ACC112 (cell line): ENCODE measurements around the gene ENOSF1.

Source experiments
- H2AFZ ChIP-seq: fragments of 200-600 bp; sonication (generic); one replicate; pipeline ENCODE4 v1.6.0; 2017; ENCODE audit warnings: antibody characterized with exemption, low read length; ENCODE audit not compliant: unreplicated experiment
- H3K27ac ChIP-seq: fragments of 200-600 bp; sonication (generic); 2 replicates; pipeline ENCODE4 v1.5.1; 2014; ENCODE audit warnings: low read depth, mild to moderate bottlenecking, antibody characterized with exemption, low read length, moderate library complexity
- H3K27me3 ChIP-seq: fragments of 200-600 bp; sonication (generic); 2 replicates; pipeline ENCODE4 v1.6.1; 2014; ENCODE audit warnings: mild to moderate bottlenecking, antibody characterized with exemption, low read length, moderate library complexity, mixed read lengths; ENCODE audit not compliant: insufficient read depth
- H3K36me3 ChIP-seq: fragments of 200-600 bp; sonication (generic); 2 replicates; pipeline ENCODE4 v1.6.1; 2016; ENCODE audit warnings: mild to moderate bottlenecking, antibody characterized with exemption, low read length, moderate library complexity, mixed read lengths; ENCODE audit not compliant: insufficient read depth
- H3K4me1 ChIP-seq: fragments of 200-600 bp; sonication (generic); one replicate; pipeline ENCODE4 v1.6.1; 2016; ENCODE audit warnings: low read length, mixed read lengths; ENCODE audit not compliant: insufficient read depth, unreplicated experiment, control insufficient read depth
- H3K4me3 ChIP-seq: fragments of 200-600 bp; sonication (generic); 2 replicates; pipeline ENCODE4 v1.5.1; 2014; ENCODE audit warnings: mild to moderate bottlenecking, low read depth, low read length
- H3K79me2 ChIP-seq: fragments of 200-600 bp; sonication (generic); one replicate; pipeline ENCODE4 v1.6.0; 2016; ENCODE audit warnings: low read length; ENCODE audit not compliant: control insufficient read depth, unreplicated experiment, insufficient read depth

The ENOSF1 gene

GRCh38 chr18:675307-675706 is 37.1 kb downstream of the ENOSF1 start:
- Histone ChIP-seq H3K4me3 (no peak overlapping the region), H2AFZ (no peak overlapping the region), H3K27me3 (no peaks in the 10 kb centered on the region), H3K79me2 (no peaks in the 10 kb centered on the region), H3K36me3 (peaks cover 31% of the 10 kb centered on the region), H3K4me1 (no peaks in the 10 kb centered on the region), H3K27ac (no peak overlapping the region)

DNA sequence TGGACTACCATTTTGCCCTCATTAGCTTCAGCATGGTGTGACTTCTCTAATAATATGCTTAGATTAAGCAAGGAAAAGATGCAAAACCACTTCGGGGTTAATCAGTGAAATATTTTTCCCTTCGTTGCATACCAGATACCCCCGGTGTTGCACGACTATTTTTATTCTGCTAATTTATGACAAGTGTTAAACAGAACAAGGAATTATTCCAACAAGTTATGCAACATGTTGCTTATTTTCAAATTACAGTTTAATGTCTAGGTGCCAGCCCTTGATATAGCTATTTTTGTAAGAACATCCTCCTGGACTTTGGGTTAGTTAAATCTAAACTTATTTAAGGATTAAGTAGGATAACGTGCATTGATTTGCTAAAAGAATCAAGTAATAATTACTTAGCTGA is 38.7 kb downstream of the ENOSF1 start:
- H3K4me1 ChIP-seq, result no peaks in the 10 kb centered on the region
- peaks cover under 1% of the 10 kb centered on the region for H3K79me2 ChIP-seq
- H3K36me3 ChIP-seq, result peaks cover 39% of the 10 kb centered on the region
- H3K27me3 ChIP-seq, result no peaks in the 10 kb centered on the region
- no peak overlapping the region for H2AFZ ChIP-seq
- H3K4me3 ChIP-seq, result no peak overlapping the region
- no peak overlapping the region for H3K27ac ChIP-seq

GRCh38 chr18:673317-673716 is 39.1 kb downstream of the ENOSF1 start:
- no peak overlapping the region for H2AFZ ChIP-seq
- H3K79me2 ChIP-seq, result peaks cover 2% of the 10 kb centered on the region
- no peaks in the 10 kb centered on the region for H3K27me3 ChIP-seq
- H3K4me3 ChIP-seq, result no peak overlapping the region
- peaks cover 40% of the 10 kb centered on the region for H3K36me3 ChIP-seq
- no peaks in the 10 kb centered on the region for H3K4me1 ChIP-seq
- no peak overlapping the region for H3K27ac ChIP-seq

DNA sequence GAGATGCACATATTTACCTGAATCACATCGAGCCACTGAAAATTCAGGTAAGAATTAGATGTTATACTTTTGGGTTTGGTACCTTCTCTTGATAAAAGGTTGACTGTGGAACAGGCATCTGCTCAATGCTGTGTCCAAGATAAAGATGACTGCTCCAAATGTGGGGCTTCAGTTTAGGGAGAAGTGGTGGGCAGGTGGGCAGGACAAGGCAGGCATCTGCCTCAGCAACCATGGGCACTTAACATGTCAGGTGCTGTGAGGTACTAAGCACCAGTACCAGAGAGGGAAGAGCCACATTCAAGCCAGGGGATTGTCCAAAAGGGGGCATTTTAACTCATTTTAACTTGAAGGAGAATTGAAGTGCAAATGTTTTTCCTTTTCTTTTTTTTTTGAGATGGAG is 41.0 kb downstream of the ENOSF1 start:
- H3K27ac ChIP-seq, result no peak overlapping the region
- H2AFZ ChIP-seq, result no peak overlapping the region
- H3K4me3 ChIP-seq, result no peak overlapping the region
- peaks cover 6% of the 10 kb centered on the region for H3K79me2 ChIP-seq
- no peaks in the 10 kb centered on the region for H3K27me3 ChIP-seq
- peaks cover 42% of the 10 kb centered on the region for H3K36me3 ChIP-seq
- no peaks in the 10 kb centered on the region for H3K4me1 ChIP-seq

DNA sequence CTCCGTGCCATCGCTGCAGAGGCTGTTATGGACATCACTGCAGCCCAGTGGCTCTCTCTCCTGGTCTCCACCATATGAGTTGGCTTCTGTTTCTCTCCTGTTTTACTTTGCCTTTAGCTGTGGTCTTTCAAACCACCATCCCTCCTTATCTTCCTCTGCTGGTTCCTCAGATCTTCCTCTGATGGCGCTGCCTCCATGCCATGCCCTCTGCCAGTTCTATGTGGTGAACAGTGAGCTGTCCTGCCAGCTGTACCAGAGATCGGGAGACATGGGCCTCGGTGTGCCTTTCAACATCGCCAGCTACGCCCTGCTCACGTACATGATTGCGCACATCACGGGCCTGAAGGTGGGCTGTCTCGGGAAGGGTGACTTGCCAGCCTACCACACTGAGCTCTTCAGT is 41.9 kb downstream of the ENOSF1 start:
- H2AFZ ChIP-seq, result no peak overlapping the region
- H3K4me3 ChIP-seq, result no peak overlapping the region
- H3K27me3 ChIP-seq, result no peaks in the 10 kb centered on the region
- peaks cover 11% of the 10 kb centered on the region for H3K79me2 ChIP-seq
- no peak overlapping the region for H3K27ac ChIP-seq
- peaks cover 40% of the 10 kb centered on the region for H3K36me3 ChIP-seq
- H3K4me1 ChIP-seq, result no peaks in the 10 kb centered on the region

GRCh38 chr18:669077-669476 is 43.4 kb downstream of the ENOSF1 start:
- H3K4me1 ChIP-seq, result no peaks in the 10 kb centered on the region
- peaks cover 38% of the 10 kb centered on the region for H3K36me3 ChIP-seq
- H3K79me2 ChIP-seq, result peaks cover 11% of the 10 kb centered on the region
- no peaks in the 10 kb centered on the region for H3K27me3 ChIP-seq
- H3K4me3 ChIP-seq, result no peak overlapping the region
- H3K27ac ChIP-seq, result no peak overlapping the region
- no peak overlapping the region for H2AFZ ChIP-seq

GRCh38 chr18:668260-668659 is 44.2 kb downstream of the ENOSF1 start:
- Histone ChIP-seq H3K27ac (no peak overlapping the region), H3K79me2 (peaks cover 11% of the 10 kb centered on the region), H3K36me3 (peaks cover 36% of the 10 kb centered on the region)

GRCh38 chr18:666628-667027 is 45.8 kb downstream of the ENOSF1 start:
- no peak overlapping the region for H3K27ac ChIP-seq
- H3K27me3 ChIP-seq, result no peaks in the 10 kb centered on the region
- no peaks in the 10 kb centered on the region for H3K4me1 ChIP-seq
- H3K79me2 ChIP-seq, result peaks cover 16% of the 10 kb centered on the region
- H3K36me3 ChIP-seq, result peaks cover 32% of the 10 kb centered on the region
- H3K4me3 ChIP-seq, result no peak overlapping the region
- no peak overlapping the region for H2AFZ ChIP-seq

More at GRCh38 chr18:668260-668659, 44.2 kb downstream of the ENOSF1 start:
- Histone ChIP-seq H3K4me1 (no peaks in the 10 kb centered on the region), H2AFZ (no peak overlapping the region), H3K27me3 (no peaks in the 10 kb centered on the region), H3K4me3 (no peak overlapping the region)

- peaks cover 35% of the 10 kb centered on the region for H3K36me3 ChIP-seq
- no peak overlapping the region for H3K27ac ChIP-seq
- no peaks in the 10 kb centered on the region for H3K4me1 ChIP-seq
- H3K4me3 ChIP-seq, result no peak overlapping the region
- H3K79me2 ChIP-seq, result peaks cover 20% of the 10 kb centered on the region
- no peak overlapping the region for H2AFZ ChIP-seq
- no peaks in the 10 kb centered on the region for H3K27me3 ChIP-seq
Observed at GRCh38 chr18:666177-666576, 46.3 kb downstream of the ENOSF1 start.

- no peak overlapping the region for H3K4me3 ChIP-seq
- peaks cover 6% of the 10 kb centered on the region for H3K4me1 ChIP-seq
- H3K36me3 ChIP-seq, result peaks cover 36% of the 10 kb centered on the region
- H3K27ac ChIP-seq, result no peak overlapping the region
- no peak overlapping the region for H2AFZ ChIP-seq
- peaks cover 47% of the 10 kb centered on the region for H3K79me2 ChIP-seq
- no peaks in the 10 kb centered on the region for H3K27me3 ChIP-seq
Observed at GRCh38 chr18:662197-662596, 50.2 kb downstream of the ENOSF1 start.

DNA sequence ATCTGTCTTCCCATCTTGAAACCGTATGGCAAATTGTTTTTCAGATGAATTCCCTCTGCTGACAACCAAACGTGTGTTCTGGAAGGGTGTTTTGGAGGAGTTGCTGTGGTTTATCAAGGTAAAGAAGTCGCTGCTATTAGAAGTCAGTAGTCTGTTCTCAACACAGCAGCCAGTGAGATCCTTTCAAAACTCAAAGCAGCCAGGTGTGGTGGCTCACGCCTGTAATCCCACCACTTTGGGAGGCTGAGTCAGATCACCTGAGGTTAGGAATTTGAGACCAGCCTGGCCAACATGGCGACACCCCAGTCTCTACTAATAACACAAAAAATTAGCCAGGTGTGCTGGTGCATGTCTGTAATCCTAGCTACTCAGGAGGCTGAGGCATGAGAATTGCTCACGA is 52.8 kb downstream of the ENOSF1 start:
- H2AFZ ChIP-seq, result no peak overlapping the region
- no peaks in the 10 kb centered on the region for H3K27me3 ChIP-seq
- peak overlapping the region; percentile 92; the same call in 1 of the 2 replicates for H3K4me3 ChIP-seq
- peaks cover 30% of the 10 kb centered on the region for H3K36me3 ChIP-seq
- no peak overlapping the region for H3K27ac ChIP-seq
- H3K4me1 ChIP-seq, result peaks cover 6% of the 10 kb centered on the region
- peaks cover 52% of the 10 kb centered on the region for H3K79me2 ChIP-seq
